K562 (cell line): Measurements from ENCODE around the gene ARL5C.

Experiments used
- TAL1 ChIP-seq: fragments of 450-650 bp; IDR thresholded peaks from 2 replicates; pipeline ENCODE4 v1.6.1; 2016; ENCODE audit warnings: mild to moderate bottlenecking
- ZNF408 ChIP-seq: fragments of 250-450 bp; sonication (Bioruptor Pico); IDR thresholded peaks from 2 replicates; pipeline ENCODE4 v1.4.0; 2020; ENCODE audit warnings: low read depth, mild to moderate bottlenecking, moderate library complexity

- TF ChIP-seq TAL1 (no peak), ZNF408 (CRISPR knock-in tag) (no peak)
These were observed 652 bp downstream of the ARL5C start for GRCh38 chr17:39165178-39165840.
